Measurements from ENCODE around the gene RAB40C. TPM values are rescaled to one million over a fixed set of nuclear protein-coding genes. Genes with fewer than 3 reads are reported as not detected.

The RAB40C gene
- 1 to 10 TPM; 8.9 to 9.6 TPM for total RNA-seq

DNA sequence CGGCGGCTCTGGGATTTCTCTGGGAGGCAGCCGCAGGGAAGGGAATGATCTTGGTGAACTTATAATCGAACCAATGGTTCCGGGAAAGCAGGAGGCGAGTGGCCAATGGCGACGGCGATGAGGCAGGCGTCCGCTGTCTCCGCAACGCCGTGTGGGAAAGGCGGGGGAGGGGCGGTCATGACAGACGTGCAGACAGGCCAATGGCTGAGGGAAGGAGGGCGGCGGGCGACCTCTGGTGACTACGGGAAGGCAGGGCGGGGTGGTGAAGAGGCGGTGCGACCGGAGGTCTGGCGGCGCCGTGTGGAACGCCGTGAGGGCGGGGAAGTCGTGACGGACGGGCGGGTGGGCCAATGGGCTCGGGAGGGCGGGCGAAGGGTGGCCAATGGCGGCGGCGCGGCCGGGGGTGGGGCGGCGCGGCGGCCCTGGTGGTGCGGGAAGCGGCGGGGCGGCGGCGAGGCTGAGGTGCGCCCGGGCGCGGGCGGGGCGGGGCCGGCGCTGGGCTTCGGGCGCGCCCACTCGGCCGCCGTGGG, at the start of gene RAB40C:
Gene RAB40C, plus strand, starts transcription at position 409 of the 530 bp plus-strand sequence. CDS start 226 bp downstream, outside the sequence.
- H3K4me1 Mint-ChIP-seq: peaks cover 22% of the 10 kb centered on the region
- no peaks in the 10 kb centered on the region for H3K9me3 Mint-ChIP-seq (ENCODE audit: low read depth)
- peak; percentile 88 for ATAC-seq
- intact Hi-C loops (cut with DNase I, micrococcal nuclease): loop anchor here (1.0 to 5.0 kb wide), 25 partner anchors 19 to 1948 kb away; partner anchors contain the start of genes CAPN15 (in 2 of the 2), METTL26 (in 2 of the 2), AXIN1 (in 1 of the 2) and CHTF18 (in 1 of the 2)
- CTCF ChIA-PET: interaction anchor here (1.0 kb wide), 1 partner anchor 19 kb away, joined by 6 read pairs; no protein-coding TSS in a partner anchor
- POLR2A ChIA-PET: no interaction called here
- H3K27ac Mint-ChIP-seq: peak within 1 kb of the TSS; percentile 100
- H3K36me3 Mint-ChIP-seq (ENCODE audit: low read depth): peaks cover 13% of the 10 kb centered on the region
- H3K4me3 Mint-ChIP-seq: peak within 1 kb of the TSS; percentile 79
- DNase-seq: peak; percentile 100
- H3K27me3 Mint-ChIP-seq: no peaks in the 10 kb centered on the region

- Mint-ChIP-seq H3K36me3 (ENCODE audit: low read depth) (peaks cover 5% of the 10 kb centered on the region), H3K4me1 (peaks cover 1% of the 10 kb centered on the region), H3K27me3 (no peaks in the 10 kb centered on the region), H3K27ac (no peak overlapping the region), H3K9me3 (ENCODE audit: low read depth) (no peaks in the 10 kb centered on the region), H3K4me3 (no peak overlapping the region)
- no peak for ATAC-seq
- ChIA-PET POLR2A (no interaction called here), CTCF (interaction anchor here (0.8 kb wide), 1 partner anchor 22 kb away, joined by 3 read pairs; no protein-coding TSS in a partner anchor)
- intact Hi-C loops (cut with DNase I, micrococcal nuclease): no loop called here
- DNase-seq: no peak
Measured at GRCh38 chr16:540645-541340, 49.1 kb upstream of the RAB40C start.

DNA sequence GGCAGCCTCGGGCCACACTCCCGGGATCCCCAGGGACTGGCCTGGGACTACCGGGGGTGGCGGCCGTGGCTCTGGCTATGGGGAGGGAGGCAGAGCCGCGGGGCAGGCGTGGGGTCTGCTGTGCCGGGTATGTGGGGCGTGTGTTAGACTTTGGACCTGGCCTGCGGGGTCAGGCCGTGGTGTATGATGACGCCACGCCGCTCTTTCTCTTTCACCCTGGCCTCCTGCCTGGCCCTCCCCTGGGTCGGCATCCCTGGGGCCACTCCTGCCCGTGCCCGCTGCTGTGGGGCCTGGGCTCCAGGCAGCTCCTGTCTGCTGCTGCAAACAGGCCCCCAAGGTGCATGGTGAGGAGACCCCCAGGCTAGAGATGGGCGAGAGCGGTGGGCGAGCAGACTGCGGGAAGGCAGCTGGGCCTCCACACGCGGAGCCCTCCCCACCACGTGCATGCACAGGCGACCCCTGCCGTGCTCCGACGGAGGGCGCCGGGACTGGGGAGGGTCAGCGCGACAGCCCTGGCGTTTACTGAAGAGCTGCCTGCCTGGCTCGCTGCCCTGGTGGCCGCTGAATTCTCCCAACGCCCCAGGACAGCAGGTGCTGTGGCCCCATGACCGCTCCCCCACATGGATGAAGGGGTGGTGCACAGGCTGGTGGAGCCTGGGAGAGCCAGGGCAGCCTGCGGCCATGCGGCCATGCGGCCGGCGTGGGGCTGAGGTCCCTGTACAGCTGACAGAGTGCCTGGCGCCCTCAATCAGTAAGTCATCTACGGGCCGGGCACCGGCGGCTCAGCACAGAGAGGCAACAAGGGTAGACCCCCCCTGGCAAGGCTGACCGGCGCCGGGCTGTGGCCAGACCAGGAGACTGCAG, 46.3 kb upstream of the RAB40C start:
- CTCF ChIA-PET: no interaction called here
- intact Hi-C loops (cut with DNase I, micrococcal nuclease): no loop called here
- no peaks in the 10 kb centered on the region for H3K27me3 Mint-ChIP-seq
- no peak for ATAC-seq
- H3K4me1 Mint-ChIP-seq: peaks cover 1% of the 10 kb centered on the region
- no peak overlapping the region for H3K4me3 Mint-ChIP-seq
- no peak overlapping the region for H3K27ac Mint-ChIP-seq
- no peaks in the 10 kb centered on the region for H3K9me3 Mint-ChIP-seq (ENCODE audit: low read depth)
- DNase-seq: no peak
- POLR2A ChIA-PET: no interaction called here
- H3K36me3 Mint-ChIP-seq (ENCODE audit: low read depth): peaks cover 5% of the 10 kb centered on the region

DNA sequence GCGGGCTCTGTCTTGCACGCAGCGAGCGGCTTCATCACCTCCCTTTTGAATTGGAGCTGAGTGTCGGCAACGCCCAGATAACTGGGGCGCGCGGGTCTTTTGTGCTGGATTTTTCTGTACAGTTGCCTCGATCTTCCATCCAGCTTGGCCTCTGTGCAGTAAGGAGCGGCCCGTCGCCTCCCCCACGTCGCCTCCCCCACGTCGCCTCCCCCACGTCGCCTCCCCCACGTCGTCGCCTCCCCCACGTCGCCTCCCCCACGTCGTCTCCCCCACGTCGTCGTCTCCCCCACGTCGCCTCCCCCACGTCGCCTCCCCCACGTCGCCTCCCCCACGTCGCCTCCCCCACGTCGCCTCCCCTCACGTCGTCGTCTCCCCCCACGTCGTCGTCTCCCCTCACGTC, 45.3 kb upstream of the RAB40C start:
- POLR2A ChIA-PET: no interaction called here
- Mint-ChIP-seq H3K36me3 (ENCODE audit: low read depth) (peaks cover 6% of the 10 kb centered on the region), H3K27ac (no peak overlapping the region), H3K27me3 (no peaks in the 10 kb centered on the region), H3K4me3 (no peak overlapping the region), H3K9me3 (ENCODE audit: low read depth) (no peaks in the 10 kb centered on the region), H3K4me1 (peaks cover 1% of the 10 kb centered on the region)
- DNase-seq (no peak), ATAC-seq (no peak)
- CTCF ChIA-PET: no interaction called here
- intact Hi-C loops (cut with DNase I, micrococcal nuclease): no loop called here

DNA sequence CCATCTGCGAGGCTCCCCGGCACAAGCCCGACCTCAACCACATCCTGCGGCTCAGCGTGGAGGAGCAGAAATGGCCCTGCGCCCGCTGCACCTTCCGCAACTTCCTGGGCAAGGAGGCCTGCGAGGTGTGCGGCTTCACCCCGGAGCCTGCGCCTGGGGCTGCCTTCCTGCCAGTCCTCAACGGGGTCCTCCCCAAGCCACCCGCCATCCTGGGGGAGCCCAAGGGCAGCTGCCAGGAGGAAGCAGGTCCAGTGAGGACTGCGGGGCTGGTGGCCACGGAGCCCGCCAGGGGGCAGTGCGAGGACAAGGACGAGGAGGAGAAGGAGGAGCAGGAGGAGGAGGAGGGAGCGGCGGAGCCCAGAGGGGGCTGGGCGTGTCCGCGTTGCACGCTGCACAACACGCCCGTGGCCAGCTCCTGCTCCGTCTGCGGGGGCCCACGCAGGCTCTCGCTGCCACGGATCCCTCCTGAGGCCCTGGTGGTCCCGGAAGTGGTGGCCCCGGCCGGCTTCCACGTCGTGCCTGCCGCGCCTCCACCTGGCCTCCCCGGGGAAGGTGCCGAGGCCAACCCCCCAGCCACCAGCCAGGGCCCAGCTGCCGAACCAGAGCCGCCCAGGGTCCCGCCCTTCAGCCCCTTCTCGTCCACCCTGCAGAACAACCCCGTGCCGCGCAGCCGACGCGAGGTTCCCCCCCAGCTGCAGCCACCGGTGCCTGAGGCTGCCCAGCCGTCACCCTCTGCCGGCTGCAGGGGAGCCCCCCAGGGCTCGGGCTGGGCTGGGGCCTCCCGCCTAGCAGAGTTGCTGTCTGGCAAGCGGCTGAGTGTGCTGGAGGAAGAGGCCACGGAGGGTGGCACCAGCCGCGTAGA, 42.7 kb upstream of the RAB40C start:
- ATAC-seq (peak; percentile 59), DNase-seq (peak; percentile 62)
- intact Hi-C loops (cut with DNase I, micrococcal nuclease): no loop called here
- no peaks in the 10 kb centered on the region for H3K9me3 Mint-ChIP-seq (ENCODE audit: low read depth)
- H3K36me3 Mint-ChIP-seq (ENCODE audit: low read depth): peaks cover 4% of the 10 kb centered on the region
- no peak overlapping the region for H3K27ac Mint-ChIP-seq
- ChIA-PET POLR2A (no interaction called here), CTCF (no interaction called here)
- peaks cover 1% of the 10 kb centered on the region for H3K4me1 Mint-ChIP-seq
- H3K4me3 Mint-ChIP-seq: no peak overlapping the region
- H3K27me3 Mint-ChIP-seq: no peaks in the 10 kb centered on the region

DNA sequence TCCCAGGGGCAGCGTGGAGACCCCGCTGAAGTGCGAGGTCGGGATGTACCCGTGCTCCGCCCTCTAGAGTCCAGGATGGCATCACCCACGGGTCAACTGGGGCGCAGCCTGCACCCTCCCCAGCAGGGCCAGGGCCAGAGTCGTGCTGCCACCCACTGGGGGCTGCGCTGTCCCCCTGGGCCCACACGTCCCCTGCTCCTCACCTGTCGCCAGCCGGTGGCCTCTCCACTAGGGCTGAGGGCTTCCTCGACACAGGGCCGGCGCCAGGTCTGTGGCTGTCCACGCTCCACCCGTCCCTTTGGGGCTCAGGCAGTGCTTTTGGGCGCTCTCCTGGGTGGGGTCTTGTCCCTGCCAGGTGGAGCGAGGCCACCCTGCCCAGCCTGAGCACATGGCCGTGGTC, 41.3 kb upstream of the RAB40C start:
- intact Hi-C loops (cut with DNase I, micrococcal nuclease): no loop called here
- H3K4me3 Mint-ChIP-seq: no peak overlapping the region
- CTCF ChIA-PET: no interaction called here
- no peak overlapping the region for H3K27ac Mint-ChIP-seq
- no peaks in the 10 kb centered on the region for H3K9me3 Mint-ChIP-seq (ENCODE audit: low read depth)
- POLR2A ChIA-PET: no interaction called here
- no peak for DNase-seq
- no peaks in the 10 kb centered on the region for H3K27me3 Mint-ChIP-seq
- peaks cover 2% of the 10 kb centered on the region for H3K36me3 Mint-ChIP-seq (ENCODE audit: low read depth)
- peaks cover 1% of the 10 kb centered on the region for H3K4me1 Mint-ChIP-seq
- no peak for ATAC-seq

- no peak overlapping the region for H3K27ac Mint-ChIP-seq
- no peak for ATAC-seq
- H3K9me3 Mint-ChIP-seq (ENCODE audit: low read depth): no peaks in the 10 kb centered on the region
- peaks cover 1% of the 10 kb centered on the region for H3K4me1 Mint-ChIP-seq
- H3K27me3 Mint-ChIP-seq: no peaks in the 10 kb centered on the region
- CTCF ChIA-PET: no interaction called here
- intact Hi-C loops (cut with DNase I, micrococcal nuclease): no loop called here
- no peak overlapping the region for H3K4me3 Mint-ChIP-seq
- peaks cover 2% of the 10 kb centered on the region for H3K36me3 Mint-ChIP-seq (ENCODE audit: low read depth)
- POLR2A ChIA-PET: no interaction called here
- DNase-seq: no peak
Measured at GRCh38 chr16:549544-550263, 40.2 kb upstream of the RAB40C start.

GRCh38 chr16:551210-551609, 38.7 kb upstream of the RAB40C start:
- ATAC-seq (no peak), DNase-seq (no peak)
- H3K27ac Mint-ChIP-seq: no peak overlapping the region
- H3K4me3 Mint-ChIP-seq: no peak overlapping the region
- no peaks in the 10 kb centered on the region for H3K9me3 Mint-ChIP-seq (ENCODE audit: low read depth)
- no peaks in the 10 kb centered on the region for H3K4me1 Mint-ChIP-seq
- no peaks in the 10 kb centered on the region for H3K27me3 Mint-ChIP-seq
- peaks cover 2% of the 10 kb centered on the region for H3K36me3 Mint-ChIP-seq (ENCODE audit: low read depth)
- POLR2A ChIA-PET: no interaction called here
- CTCF ChIA-PET: interaction anchor here (0.6 kb wide), 1 partner anchor 454 kb away, joined by 3 read pairs; no protein-coding TSS in a partner anchor
- intact Hi-C loops (cut with DNase I, micrococcal nuclease): no loop called here

GRCh38 chr16:552171-552570, 37.7 kb upstream of the RAB40C start:
- intact Hi-C loops (cut with DNase I, micrococcal nuclease): no loop called here
- DNase-seq (no peak), ATAC-seq (no peak)
- Mint-ChIP-seq H3K4me3 (no peak overlapping the region), H3K36me3 (ENCODE audit: low read depth) (peaks cover 2% of the 10 kb centered on the region), H3K27me3 (no peaks in the 10 kb centered on the region), H3K9me3 (ENCODE audit: low read depth) (no peaks in the 10 kb centered on the region), H3K4me1 (no peaks in the 10 kb centered on the region), H3K27ac (no peak overlapping the region)
- POLR2A ChIA-PET: no interaction called here
- CTCF ChIA-PET: no interaction called here

DNA sequence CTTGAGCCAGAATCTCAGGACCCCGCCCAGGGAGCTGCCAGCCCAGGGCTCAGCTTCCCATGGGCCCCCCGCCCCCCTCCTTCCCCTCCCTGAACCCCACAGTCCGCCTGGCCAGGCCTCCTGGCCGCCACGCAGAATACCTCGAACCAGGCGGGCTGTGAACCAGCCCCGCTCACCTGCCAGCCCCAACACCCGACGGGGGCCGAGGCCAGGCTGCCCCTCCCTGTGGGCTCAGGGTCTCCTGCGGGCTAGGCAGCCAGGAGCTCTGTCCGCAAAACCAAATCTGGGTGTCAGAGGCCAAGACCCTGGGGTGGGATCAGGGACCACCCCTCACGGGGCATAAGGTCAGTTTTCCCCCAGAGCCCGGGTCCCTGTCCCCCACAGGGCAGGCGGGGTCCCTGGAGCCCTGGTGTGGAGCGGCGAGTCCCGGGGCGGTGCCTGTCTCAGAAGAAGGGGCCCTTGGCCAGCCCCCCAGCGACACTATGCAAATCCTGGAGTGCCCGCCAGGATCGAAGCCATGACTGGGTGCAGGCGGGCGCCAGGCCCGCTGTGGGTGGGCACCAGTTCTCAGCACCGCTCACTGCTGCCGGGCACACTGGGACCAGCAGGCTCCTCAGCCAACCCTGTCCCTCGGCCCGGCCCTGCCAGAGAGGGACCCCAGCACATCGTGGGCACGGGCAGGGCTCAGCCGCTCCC, 36.1 kb upstream of the RAB40C start:
- peaks cover 2% of the 10 kb centered on the region for H3K36me3 Mint-ChIP-seq (ENCODE audit: low read depth)
- no peaks in the 10 kb centered on the region for H3K4me1 Mint-ChIP-seq
- peaks cover 6% of the 10 kb centered on the region for H3K27me3 Mint-ChIP-seq
- no peak overlapping the region for H3K27ac Mint-ChIP-seq
- CTCF ChIA-PET: no interaction called here
- POLR2A ChIA-PET: no interaction called here
- H3K9me3 Mint-ChIP-seq (ENCODE audit: low read depth): no peaks in the 10 kb centered on the region
- ATAC-seq (no peak), DNase-seq (no peak)
- intact Hi-C loops (cut with DNase I, micrococcal nuclease): no loop called here
- H3K4me3 Mint-ChIP-seq: no peak overlapping the region

Measured in activated CD4-positive, alpha-beta T cell treated with anti-CD3 and anti-CD28 coated beads for 36 hours (primary cell).